Head of caudate nucleus (tissue), 42 donors: ENCODE measurements around the gene FOXF2.
"Not testable (repeated sequence)": the region's sequence is repeated elsewhere in the genome, so short reads cannot be mapped to it uniquely, and the experiment has no call there.

Source experiments
- DNase-seq, 42 donors: peaks; one replicate each; pipeline versions ENCODE4 v3.0.0 to v3.0.0-alpha.2; 2020 to 2021; ENCODE audit warnings: mixed read lengths in 7 of 42
- intact Hi-C: fragments of 100-400 bp; cut with DNase I; formaldehyde crosslinking; loops from one replicate; pipeline ENCODE4 v1.15.0; 2022

The FOXF2 gene

GRCh38 chr6:1389369-1390132, at the start of gene FOXF2:
FOXF2 (plus strand) TSS chr6:1389576; CDS start chr6:1389948, 372 bp downstream.
- intact Hi-C loops = loop anchor here (10.0 kb wide), 1 partner anchor 795 kb away; no protein-coding TSS in a partner anchor
- no peak for DNase-seq

DNA sequence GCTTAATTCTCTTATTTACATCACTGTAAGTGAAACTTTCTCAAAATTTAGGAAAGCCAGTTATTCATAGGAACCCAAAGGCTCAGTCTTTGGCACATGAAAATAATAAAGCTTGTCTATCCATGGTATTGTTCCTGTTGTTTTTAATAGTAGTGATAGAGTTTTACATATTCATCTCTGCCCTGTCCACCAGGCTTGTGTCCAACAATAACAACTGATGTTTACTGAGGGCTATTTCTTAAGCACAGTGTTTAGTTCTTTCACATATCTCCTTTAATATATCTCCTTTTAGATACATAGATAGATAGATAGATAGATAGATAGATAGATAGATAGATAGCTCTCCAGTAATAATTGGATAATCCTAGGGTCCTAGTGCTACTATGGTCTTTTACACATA, 43.3 kb upstream of the FOXF2 start:
- intact Hi-C loops = no loop called here
- no peak for DNase-seq

GRCh38 chr6:1346558-1347091, 42.8 kb upstream of the FOXF2 start:
- DNase-seq = no peak
- intact Hi-C loops = no loop called here

- DNase-seq = no peak
- intact Hi-C loops = no loop called here
These were observed 42.2 kb upstream of the FOXF2 start for GRCh38 chr6:1347161-1347560.

- intact Hi-C loops = no loop called here
- no peak for DNase-seq
These were observed 40.7 kb upstream of the FOXF2 start for GRCh38 chr6:1348675-1349074.

DNA sequence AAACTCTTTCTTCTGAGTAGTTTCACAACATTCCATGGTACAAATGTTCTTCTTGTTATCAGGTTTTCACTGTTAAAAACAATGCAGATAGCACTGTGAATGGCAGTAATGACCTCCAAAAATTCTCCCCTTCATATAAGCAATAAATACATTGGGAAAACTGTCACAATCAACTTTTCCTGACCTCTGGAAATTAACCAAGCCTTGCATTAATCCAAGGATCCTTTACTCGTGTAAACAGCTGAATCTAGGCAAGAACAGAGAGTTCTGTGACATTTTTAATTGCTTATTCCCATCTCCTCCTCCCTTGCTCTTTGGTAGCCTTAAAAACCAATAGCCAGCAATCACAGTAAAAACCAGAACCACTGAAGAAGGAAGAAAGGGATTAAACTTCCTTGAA, 39.7 kb upstream of the FOXF2 start:
- intact Hi-C loops = no loop called here
- no peak for DNase-seq

DNA sequence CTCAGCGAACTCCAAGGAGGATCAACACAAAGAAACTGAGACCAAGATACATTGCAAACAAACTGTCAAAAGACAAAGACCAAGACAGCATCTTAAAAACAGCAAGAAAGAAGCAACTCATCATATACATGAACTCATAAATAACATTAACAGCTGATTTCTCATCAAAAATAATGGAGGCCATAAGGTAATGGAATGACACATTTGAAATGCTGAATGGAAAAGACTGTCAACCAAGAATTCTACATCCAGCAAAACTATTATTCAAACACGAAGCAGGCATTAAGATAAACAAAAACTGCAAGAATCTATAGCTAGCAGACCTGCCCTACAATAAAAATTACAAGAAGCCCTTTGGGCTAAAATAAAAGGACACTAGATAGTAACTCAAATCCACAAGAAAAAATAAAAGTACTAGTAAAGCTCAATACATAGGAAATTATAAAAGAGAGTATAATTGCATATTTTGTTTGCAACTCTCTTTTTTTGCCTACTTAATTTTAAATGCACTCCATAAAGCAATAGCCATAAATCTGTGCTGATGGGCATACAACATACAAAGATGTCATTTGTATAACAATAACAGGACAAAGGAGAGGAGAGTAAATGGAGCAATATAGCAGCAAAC, 37.9 kb upstream of the FOXF2 start:
- intact Hi-C loops = no loop called here

DNA sequence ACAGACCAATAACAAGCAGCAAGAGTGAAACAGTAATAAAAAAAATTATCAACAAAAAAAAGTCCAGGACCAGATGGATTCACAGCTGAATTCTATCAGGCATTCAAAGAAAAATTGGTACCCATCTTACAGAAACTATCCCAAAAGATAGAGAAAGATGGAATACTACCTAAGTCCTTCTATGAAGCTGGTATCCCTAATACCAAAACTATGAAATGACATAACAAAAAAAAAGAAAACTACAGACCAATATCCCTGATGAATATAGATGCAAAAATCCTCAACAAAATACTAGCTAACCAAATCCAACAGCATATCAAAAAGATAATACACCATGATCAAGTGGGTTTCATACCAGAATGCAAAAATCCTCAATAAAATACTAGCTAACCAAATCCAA, 34.3 kb upstream of the FOXF2 start:
- intact Hi-C loops = not testable (repeated sequence)

More for the DNA sequence above, 37.9 kb upstream of the FOXF2 start:
- DNase-seq = no peak

DNA sequence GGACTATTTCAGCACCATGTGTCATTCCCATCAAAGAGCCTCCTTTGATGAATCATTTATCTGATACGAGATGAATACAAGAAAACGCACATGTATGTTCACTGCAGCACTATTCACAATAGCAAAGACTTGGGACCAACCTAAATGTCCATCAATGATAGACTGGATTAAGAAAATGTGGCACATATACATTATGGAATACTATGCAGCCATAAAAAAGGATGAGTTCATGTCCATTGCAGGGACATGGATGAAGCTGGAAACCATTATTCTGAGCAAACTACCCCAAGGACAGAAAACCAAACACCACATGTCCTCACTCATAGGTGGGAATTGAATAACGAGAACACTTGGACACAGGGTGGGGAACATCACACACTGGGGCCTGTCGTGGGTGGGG, 27.7 kb upstream of the FOXF2 start:
- DNase-seq, intact Hi-C loops: not testable (repeated sequence)

More for the DNA sequence above, 34.3 kb upstream of the FOXF2 start:
- not testable (repeated sequence) for DNase-seq

DNA sequence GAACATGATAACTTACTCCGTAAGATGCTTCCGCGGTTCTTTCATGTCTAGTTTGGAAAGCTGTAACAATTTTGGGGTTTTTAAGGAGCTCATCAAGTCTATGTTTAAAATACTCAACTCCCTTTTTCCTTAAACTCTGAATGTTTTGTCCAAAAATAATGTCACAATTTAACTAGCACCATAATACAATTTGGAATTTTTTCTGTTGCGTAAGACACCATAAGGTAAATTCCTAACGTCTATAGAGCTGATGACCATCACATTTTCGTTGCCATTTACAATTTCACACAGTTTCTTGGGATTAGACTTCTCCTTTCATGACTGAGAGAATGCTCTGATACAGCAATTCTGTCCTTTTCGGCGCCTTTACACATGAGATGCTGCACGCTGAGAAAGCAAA, 26.7 kb upstream of the FOXF2 start:
- no peak for DNase-seq
- intact Hi-C loops = no loop called here

- DNase-seq = no peak
- intact Hi-C loops = no loop called here
These were observed 26.1 kb upstream of the FOXF2 start for GRCh38 chr6:1363298-1363697.

DNA sequence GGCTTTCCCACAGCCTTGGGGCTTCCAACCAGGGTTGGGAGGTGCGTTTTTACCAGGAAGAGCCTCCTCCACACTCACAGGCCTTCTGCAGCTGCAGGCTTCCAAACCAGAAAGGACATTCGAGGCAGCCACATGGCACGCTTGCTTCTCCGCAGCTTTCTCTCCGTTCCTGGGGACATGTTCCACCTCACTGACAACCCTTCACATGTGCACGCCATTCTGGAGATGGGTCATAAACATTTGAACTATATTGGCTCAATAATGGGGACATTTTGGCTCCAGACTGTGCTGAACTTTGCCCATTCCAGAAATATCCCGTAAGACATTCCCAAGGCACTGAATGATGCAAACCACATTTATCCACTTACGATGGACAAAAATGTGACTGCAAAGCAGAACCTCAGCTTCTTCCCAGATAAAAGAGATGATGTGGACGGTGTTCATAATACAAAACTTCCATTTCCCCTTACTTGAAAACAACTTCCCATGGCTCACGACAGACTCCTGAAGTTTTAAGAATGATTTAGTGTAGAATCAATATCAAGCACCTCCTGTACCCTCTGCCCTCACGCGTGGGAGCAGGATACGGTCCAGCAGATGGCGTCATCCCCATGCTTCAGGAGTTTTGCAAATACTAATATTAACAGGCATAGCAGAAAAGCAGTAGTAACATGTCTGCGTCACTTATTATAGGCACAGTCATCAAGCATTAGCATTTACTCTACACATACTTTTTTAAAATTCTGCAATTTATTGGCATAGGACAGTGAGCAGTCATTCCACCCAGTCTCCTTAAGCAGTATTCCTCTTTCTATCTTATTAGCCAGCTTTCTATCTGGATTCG, 25.4 kb upstream of the FOXF2 start:
- intact Hi-C loops = no loop called here
- no peak for DNase-seq

DNA sequence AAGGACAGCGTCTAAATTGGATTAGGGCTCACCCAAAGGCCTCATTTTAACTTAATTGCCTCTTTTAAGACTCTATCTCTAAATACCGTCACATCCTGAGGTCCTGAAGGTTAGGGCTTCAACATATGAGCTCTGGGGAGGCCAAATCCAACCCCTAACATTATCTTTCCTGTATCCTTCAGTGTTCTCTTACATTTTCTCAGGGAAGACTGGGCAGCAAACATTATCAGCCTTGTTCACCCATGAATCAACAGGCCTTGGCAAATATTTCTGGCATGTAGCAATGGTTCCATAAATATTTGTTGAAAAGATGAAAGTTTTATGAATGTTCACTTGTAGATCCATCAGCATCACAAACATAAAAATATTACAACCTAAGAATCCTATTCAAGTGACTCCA, 24.6 kb upstream of the FOXF2 start:
- DNase-seq = no peak
- intact Hi-C loops = no loop called here

GRCh38 chr6:1365686-1366085, 23.7 kb upstream of the FOXF2 start:
- intact Hi-C loops = no loop called here
- no peak for DNase-seq

- intact Hi-C loops = no loop called here
- DNase-seq = no peak
These were observed 21.6 kb upstream of the FOXF2 start for GRCh38 chr6:1367771-1368170.

DNA sequence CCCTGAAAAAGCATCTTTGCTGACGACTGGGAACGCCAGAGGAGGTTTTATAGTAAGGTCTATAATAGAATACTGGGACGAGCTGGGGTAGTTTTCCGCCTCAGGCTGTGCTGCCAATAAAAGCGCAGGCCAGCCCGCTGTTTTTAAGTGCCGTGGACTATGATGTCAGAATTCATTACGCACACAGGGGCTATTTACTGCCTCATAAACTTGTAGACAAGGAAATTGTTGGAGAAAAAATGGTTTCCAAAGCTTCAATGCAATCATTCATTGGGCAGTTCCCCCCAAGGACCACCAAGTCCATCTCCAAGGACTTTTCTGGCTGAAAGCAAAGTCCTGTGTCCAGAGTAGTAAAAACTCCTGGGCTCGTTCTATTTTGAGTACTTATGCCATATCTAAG, 20.4 kb upstream of the FOXF2 start:
- intact Hi-C loops = no loop called here
- no peak for DNase-seq

DNA sequence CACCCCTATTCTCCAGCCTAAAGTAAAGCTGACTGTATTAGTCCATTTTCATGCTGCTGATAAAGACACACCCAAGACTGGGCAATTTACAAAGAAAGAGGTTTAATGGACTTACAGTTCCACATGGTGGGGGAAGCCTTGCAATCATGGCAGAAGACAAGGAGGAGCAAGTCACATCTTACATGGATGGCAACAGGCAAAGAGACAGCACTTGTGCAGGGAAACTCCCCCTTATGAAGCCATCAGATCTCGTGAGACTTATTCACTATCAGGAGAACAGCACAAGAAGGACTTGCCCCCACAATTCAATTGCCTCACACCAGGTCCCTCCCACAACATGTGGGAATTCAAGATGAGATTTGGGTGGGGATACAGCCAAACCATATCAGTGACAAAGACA, 19.7 kb upstream of the FOXF2 start:
- intact Hi-C loops, DNase-seq: not testable (repeated sequence)

GRCh38 chr6:1371933-1372332, 17.4 kb upstream of the FOXF2 start:
- DNase-seq = no peak
- intact Hi-C loops = no loop called here

DNA sequence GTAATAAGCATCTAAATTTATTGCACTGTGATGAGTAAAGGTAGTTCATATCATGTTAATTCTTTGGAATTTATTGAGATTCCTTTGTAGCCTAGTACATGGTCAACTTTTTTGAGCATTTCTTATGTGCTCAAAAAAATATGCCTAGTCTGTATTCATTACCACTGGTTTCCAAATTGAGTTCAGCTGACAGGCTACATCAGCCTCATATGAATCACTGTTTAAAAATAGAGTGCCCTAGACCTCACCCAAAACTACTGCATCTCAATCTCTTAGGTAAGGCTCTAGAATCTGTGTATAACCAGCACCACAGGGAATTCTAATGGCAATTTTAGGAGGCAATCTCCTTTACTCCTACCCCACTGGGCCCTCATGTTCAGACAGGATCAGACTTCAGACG, 16.7 kb upstream of the FOXF2 start:
- intact Hi-C loops = no loop called here
- DNase-seq = no peak

GRCh38 chr6:1376653-1377052, 12.7 kb upstream of the FOXF2 start:
- intact Hi-C loops = no loop called here
- no peak for DNase-seq
